GM19372 (cell line): ENCODE results near the gene SH3RF2.
"Not testable (repeated sequence)": the region's sequence is repeated elsewhere in the genome, so short reads cannot be mapped to it uniquely, and the experiment has no call there.

Source experiments
- ATAC-seq: cut with Tn5 transposase; IDR thresholded peaks from one replicate; pipeline ENCODE4 v1.9.1; 2021; ENCODE audit warnings: mild to moderate bottlenecking, low read depth, moderate library complexity; ENCODE audit not compliant: unreplicated experiment

SH3RF2 gene

DNA sequence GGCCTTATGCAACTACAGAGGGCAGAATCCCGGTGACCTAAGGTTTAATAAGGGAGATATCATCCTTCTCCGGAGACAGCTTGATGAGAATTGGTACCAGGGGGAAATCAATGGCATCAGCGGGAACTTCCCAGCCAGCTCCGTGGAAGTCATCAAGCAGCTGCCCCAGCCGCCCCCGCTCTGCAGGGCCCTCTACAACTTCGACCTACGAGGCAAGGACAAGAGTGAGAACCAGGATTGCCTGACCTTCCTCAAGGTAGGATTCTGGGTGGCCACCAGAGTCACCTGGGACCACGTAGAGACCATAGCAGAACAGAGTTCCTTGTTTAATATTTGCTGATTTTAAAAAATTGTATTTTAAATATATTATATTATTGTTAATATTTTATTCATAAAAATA is 63.7 kb downstream of the SH3RF2 start:
- ATAC-seq, result no peak

- ATAC-seq, result no peak
These were observed 65.3 kb downstream of the SH3RF2 start for GRCh38 chr5:146001544-146002190.

- no peak for ATAC-seq
These were observed 66.1 kb downstream of the SH3RF2 start for GRCh38 chr5:146002491-146002890.

DNA sequence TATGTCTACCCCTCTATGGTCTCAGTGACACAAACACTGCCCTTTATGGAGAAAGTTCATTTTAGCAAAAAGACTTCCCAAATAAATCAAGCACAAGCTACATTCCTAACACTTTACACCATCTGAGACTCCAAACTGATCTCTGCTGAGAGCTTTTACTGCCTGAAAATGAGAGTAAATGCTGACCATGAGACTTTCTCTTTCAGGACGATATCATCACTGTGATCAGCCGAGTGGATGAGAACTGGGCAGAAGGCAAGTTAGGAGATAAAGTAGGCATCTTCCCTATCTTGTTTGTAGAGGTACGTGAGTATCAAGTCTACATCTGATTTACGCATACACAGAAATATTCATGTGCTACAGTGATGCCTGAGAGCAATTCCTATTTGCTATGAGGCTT is 67.5 kb downstream of the SH3RF2 start:
- no peak for ATAC-seq

DNA sequence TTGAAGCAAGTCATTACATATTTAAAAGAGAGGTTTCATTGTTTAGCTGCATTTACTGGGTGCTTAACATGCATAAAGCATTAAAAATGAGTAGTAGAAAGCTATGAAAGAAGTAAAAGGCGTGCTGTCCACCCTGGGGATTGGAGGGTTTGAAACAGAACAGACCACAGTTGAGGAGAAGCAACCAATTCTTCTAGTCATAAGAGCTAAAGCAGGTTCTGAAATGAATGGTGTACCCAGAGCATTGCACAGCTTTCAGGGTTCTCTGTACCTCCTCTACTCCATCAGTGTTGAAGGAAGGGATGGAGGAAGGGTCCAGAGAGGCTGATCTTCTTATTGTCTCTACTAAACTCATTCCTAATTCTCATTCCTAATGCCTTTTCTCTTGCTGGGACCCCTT is 68.9 kb downstream of the SH3RF2 start:
- ATAC-seq, result no peak

- no peak for ATAC-seq
These were observed 69.3 kb downstream of the SH3RF2 start for GRCh38 chr5:146005723-146006122.

- ATAC-seq, result no peak
These were observed 70.3 kb downstream of the SH3RF2 start for GRCh38 chr5:146006470-146007190.

DNA sequence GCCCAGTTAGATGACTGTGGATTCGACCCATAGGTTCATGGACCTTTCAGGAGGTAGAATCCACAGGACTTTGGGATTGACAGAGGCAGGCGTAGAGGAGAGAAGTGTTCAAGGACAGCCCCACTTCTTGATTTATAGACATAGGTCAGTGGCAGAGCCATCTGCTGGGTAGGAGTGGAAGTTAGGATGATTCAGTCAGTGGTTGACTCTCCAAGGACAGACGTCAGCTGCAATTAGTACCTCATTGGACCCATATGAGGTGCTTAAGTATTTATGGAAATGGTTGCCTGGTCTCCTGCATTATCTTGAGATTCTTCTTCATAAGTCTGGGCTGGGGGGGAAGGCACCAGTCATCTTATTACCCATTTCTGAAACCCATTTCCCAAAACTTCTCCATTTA is 70.9 kb downstream of the SH3RF2 start:
- ATAC-seq, result no peak

DNA sequence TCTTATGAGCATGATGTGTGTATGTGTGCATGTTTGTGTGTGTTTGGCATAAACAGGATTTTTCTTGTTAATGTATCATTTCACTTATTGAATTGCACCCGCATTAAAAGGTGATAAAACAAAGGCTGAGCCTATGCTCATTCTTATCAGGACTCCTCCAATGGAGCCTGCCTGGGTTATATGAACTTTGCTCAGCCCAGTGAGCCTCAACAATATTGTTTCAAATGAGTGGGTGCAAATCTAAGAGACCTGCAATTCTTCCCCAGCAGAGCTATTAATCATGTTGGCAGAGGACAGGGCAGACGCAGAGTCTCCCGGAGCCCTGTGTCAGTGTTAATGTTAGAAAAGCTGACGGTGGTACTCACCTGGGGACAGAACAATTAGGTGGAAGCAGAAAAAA is 71.6 kb downstream of the SH3RF2 start:
- ATAC-seq, result no peak

DNA sequence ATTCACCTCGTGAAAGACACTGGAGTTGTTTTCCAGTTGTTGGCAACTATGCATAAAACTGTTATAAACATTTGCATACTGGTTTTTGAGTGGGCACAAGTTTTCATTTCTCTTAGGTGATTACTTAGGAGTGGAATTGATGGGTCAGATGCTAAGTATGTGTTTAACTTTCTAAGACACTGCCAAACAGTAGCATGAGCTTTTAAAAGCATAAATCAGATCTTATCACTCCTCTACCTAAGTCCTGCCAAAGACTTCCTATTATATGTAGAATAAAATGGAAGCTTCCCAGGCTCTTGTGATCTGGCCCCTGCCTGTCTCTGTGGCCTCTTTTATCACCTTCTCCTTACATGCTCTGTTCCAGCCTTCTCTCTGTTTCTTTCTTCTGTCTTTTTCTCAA is 72.6 kb downstream of the SH3RF2 start:
- no peak for ATAC-seq

GRCh38 chr5:146010447-146010846 is 74.1 kb downstream of the SH3RF2 start:
- not testable (repeated sequence) for ATAC-seq

- ATAC-seq, result no peak
These were observed 77.4 kb downstream of the SH3RF2 start for GRCh38 chr5:146013761-146014160.

GRCh38 chr5:146015001-146015400 is 78.6 kb downstream of the SH3RF2 start:
- ATAC-seq, result no peak

GRCh38 chr5:146016764-146017484 is 80.5 kb downstream of the SH3RF2 start:
- no peak for ATAC-seq

DNA sequence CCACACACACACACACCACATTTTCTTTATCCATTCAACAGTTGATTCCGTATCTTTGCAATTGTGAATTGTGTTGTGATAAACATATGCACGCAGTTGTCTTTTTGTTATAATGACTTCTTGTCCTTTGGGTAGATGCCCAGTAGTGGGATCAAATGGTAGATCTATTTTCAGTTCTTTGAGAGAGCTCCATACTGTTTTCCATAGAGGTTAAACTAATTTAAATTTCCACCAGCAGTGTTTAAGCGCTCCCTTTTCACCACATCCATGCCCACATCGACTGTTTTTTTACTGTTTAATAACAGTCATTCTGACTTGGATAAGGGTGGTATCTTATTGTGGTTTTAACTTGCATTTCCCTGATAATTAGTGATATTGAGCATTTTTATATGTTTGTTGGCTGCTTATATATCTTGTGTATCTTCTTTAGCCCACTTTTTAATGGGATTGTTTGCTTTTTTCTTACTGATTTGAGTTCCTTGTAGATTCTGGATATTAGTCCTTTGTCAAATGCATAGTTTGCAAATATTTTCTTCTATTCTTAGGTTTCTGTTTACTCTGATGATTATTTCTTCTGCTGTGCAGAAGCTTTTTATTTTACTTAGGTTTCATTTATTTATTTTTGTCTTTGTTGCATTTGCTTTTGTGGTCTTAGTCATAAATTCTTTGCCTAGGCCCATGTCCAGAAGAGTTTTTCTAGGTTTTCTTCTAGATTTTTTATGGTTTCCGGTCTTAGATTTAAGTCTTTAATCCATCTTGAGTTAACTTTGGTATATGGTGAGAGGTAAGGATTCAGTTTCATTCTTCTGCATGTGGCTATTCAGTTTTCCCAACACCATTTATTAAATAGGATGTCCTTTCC is 82.4 kb downstream of the SH3RF2 start:
- ATAC-seq, result no peak

- ATAC-seq, result no peak
These were observed 83.7 kb downstream of the SH3RF2 start for GRCh38 chr5:146020100-146020499.

DNA sequence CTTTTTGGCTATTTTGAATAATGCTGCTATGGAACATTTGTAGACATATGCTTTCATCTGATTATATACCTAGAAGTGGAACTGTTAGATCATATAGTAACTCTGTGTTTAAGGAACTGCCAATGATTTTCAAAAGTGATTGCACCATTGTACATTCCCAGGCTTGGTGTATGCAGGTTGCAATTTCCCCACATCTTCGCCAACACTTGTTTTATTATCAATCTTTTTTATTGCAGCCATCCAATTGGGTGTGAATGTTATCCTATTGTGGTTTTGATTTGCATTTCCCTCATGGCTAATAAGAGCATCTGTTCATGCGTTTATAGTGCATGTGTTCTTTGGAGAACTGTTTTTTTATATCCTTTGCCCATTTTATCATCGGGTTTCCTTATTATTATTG is 87.7 kb downstream of the SH3RF2 start:
- ATAC-seq, result no peak

- no peak for ATAC-seq
These were observed 88.8 kb downstream of the SH3RF2 start for GRCh38 chr5:146025114-146025680.

DNA sequence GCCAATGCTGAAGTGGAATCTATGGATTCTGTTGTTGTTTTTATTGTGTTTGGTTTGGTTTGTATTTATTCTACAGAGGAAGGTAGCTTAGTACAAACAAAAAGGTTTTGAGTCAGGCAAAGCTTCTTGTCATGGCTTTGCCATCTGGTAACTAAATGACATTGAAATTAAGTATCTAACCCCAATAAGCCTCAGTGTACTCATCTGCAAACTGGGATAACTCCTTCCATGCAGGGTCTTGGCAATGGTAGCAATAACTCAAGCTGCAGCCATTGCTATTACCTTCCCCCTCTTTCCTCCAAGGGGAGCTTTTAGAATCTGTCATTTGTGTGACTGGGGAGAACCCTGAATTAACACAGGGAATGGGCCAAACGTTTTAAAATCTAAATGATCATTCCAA is 89.3 kb downstream of the SH3RF2 start:
- ATAC-seq, result no peak

GRCh38 chr5:146026307-146027010 is 90.1 kb downstream of the SH3RF2 start:
- no peak for ATAC-seq
